ENCODE measurements around the gene SPRYD7.

The SPRYD7 gene

GRCh38 chr13:49864509-49864908, 71.6 kb downstream of the SPRYD7 start:
- H3K27ac ChIP-seq: no peak overlapping the region
- TF ChIP-seq, protein P1, sequence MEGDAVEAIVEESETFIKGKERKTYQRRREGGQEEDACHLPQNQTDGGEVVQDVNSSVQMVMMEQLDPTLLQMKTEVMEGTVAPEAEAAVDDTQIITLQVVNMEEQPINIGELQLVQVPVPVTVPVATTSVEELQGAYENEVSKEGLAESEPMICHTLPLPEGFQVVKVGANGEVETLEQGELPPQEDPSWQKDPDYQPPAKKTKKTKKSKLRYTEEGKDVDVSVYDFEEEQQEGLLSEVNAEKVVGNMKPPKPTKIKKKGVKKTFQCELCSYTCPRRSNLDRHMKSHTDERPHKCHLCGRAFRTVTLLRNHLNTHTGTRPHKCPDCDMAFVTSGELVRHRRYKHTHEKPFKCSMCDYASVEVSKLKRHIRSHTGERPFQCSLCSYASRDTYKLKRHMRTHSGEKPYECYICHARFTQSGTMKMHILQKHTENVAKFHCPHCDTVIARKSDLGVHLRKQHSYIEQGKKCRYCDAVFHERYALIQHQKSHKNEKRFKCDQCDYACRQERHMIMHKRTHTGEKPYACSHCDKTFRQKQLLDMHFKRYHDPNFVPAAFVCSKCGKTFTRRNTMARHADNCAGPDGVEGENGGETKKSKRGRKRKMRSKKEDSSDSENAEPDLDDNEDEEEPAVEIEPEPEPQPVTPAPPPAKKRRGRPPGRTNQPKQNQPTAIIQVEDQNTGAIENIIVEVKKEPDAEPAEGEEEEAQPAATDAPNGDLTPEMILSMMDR (IDR thresholded peaks at IDR 0.05): no peak
- no peak for DNase-seq (ENCODE audit: low spot score)
- H3K4me3 ChIP-seq: no peak overlapping the region
